ENCODE results near the gene BRIP1. TPM values are rescaled to one million over a fixed set of nuclear protein-coding genes. Genes with fewer than 3 reads are reported as not detected.

The BRIP1 gene
- total RNA-seq, 1 donor from 2014 or later: 6.4 TPM

GRCh38 chr17:61764846-61765245, 98.5 kb downstream of the BRIP1 start:
- Histone ChIP-seq H3K4me3 (ENCODE audit: insufficient read depth, low read depth, low read length) (no peak overlapping the region), H3K4me2 (ENCODE audit: low read length) (no peak overlapping the region), H3K27me3 (ENCODE audit: insufficient read depth, low read length) (no peaks in the 10 kb centered on the region), H3K27ac (ENCODE audit: low read depth, low read length) (no peak overlapping the region), H2AFZ (ENCODE audit: low read depth, low read length) (no peak overlapping the region), H4K20me1 (ENCODE audit: insufficient read depth, low read length) (no peaks in the 10 kb centered on the region), H3K9ac (ENCODE audit: low read length) (no peak overlapping the region), H3K4me1 (ENCODE audit: insufficient read depth, low read length) (no peaks in the 10 kb centered on the region), H3K36me3 (ENCODE audit: insufficient read depth, low read length) (no peaks in the 10 kb centered on the region), H3K79me2 (ENCODE audit: insufficient read depth, low read length) (no peaks in the 10 kb centered on the region), H3K9me3 (ENCODE audit: insufficient read depth, low read depth, low read length) (no peaks in the 10 kb centered on the region)
- DNase-seq (ENCODE audit: low read depth) (no peak), FAIRE-seq (no peak)
- Mint-ChIP-seq H3K27ac (ENCODE audit: unreplicated experiment) (no peak overlapping the region), H3K4me1 (ENCODE audit: low read depth, unreplicated experiment) (no peaks in the 10 kb centered on the region), H3K36me3 (ENCODE audit: low read depth, unreplicated experiment) (peaks cover 5% of the 10 kb centered on the region), H3K27me3 (ENCODE audit: low read depth, unreplicated experiment) (no peaks in the 10 kb centered on the region), H3K4me3 (ENCODE audit: unreplicated experiment) (no peak overlapping the region), H3K9me3 (ENCODE audit: unreplicated experiment) (peaks cover 7% of the 10 kb centered on the region)
- TF ChIP-seq, protein P1, sequence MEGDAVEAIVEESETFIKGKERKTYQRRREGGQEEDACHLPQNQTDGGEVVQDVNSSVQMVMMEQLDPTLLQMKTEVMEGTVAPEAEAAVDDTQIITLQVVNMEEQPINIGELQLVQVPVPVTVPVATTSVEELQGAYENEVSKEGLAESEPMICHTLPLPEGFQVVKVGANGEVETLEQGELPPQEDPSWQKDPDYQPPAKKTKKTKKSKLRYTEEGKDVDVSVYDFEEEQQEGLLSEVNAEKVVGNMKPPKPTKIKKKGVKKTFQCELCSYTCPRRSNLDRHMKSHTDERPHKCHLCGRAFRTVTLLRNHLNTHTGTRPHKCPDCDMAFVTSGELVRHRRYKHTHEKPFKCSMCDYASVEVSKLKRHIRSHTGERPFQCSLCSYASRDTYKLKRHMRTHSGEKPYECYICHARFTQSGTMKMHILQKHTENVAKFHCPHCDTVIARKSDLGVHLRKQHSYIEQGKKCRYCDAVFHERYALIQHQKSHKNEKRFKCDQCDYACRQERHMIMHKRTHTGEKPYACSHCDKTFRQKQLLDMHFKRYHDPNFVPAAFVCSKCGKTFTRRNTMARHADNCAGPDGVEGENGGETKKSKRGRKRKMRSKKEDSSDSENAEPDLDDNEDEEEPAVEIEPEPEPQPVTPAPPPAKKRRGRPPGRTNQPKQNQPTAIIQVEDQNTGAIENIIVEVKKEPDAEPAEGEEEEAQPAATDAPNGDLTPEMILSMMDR (IDR thresholded peaks at IDR 0.05; ENCODE audit: insufficient read depth, low read depth, low read length): no peak
- TF ChIP-seq EZH2 (IDR thresholded peaks at IDR 0.05; ENCODE audit: insufficient read depth, low read length): no peak

DNA sequence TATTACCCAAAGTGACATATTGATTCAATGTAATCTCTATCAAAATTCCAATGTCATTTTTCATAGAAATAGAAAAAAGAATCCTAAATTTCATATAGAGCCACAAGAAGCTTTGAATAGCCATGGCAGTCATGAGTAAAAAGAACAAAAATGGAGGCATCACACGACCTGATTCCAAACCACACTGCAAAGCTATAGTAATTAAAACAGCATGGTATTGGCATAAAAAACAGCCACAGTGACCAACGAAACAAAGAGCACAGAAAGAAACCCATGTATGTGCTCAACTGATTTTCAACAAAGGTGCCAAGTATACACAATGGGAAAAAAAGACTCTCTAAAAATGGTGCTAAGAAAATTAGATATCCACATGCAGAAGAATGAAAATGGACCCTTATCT, 101.5 kb downstream of the BRIP1 start:
- H3K9me3 ChIP-seq (ENCODE audit: insufficient read depth, low read depth, low read length): no peaks in the 10 kb centered on the region
- H4K20me1 ChIP-seq (ENCODE audit: insufficient read depth, low read length): no peaks in the 10 kb centered on the region
- no peaks in the 10 kb centered on the region for H3K79me2 ChIP-seq (ENCODE audit: insufficient read depth, low read length)
- H3K9me3 Mint-ChIP-seq (ENCODE audit: unreplicated experiment): peaks cover 7% of the 10 kb centered on the region
- H3K27me3 Mint-ChIP-seq (ENCODE audit: low read depth, unreplicated experiment): no peaks in the 10 kb centered on the region
- no peaks in the 10 kb centered on the region for H3K27me3 ChIP-seq (ENCODE audit: insufficient read depth, low read length)
- no peak for TF ChIP-seq EZH2 (IDR thresholded peaks at IDR 0.05; ENCODE audit: insufficient read depth, low read length)
- TF ChIP-seq, protein P1 (IDR thresholded peaks at IDR 0.05; ENCODE audit: insufficient read depth, low read depth, low read length): no peak
- FAIRE-seq (no peak), DNase-seq (ENCODE audit: low read depth) (no peak)
- no peak overlapping the region for H2AFZ ChIP-seq (ENCODE audit: low read depth, low read length)
- H3K9ac ChIP-seq (ENCODE audit: low read length): no peak overlapping the region
- H3K36me3 ChIP-seq (ENCODE audit: insufficient read depth, low read length): no peaks in the 10 kb centered on the region
- no peak overlapping the region for H3K27ac Mint-ChIP-seq (ENCODE audit: unreplicated experiment)
- no peaks in the 10 kb centered on the region for H3K4me1 Mint-ChIP-seq (ENCODE audit: low read depth, unreplicated experiment)
- H3K4me2 ChIP-seq (ENCODE audit: low read length): no peak overlapping the region
- H3K4me1 ChIP-seq (ENCODE audit: insufficient read depth, low read length): no peaks in the 10 kb centered on the region
- H3K27ac ChIP-seq (ENCODE audit: low read depth, low read length): no peak overlapping the region
- H3K4me3 ChIP-seq (ENCODE audit: insufficient read depth, low read depth, low read length): no peak overlapping the region
- peaks cover 9% of the 10 kb centered on the region for H3K36me3 Mint-ChIP-seq (ENCODE audit: low read depth, unreplicated experiment)
- H3K4me3 Mint-ChIP-seq (ENCODE audit: unreplicated experiment): no peak overlapping the region

DNA sequence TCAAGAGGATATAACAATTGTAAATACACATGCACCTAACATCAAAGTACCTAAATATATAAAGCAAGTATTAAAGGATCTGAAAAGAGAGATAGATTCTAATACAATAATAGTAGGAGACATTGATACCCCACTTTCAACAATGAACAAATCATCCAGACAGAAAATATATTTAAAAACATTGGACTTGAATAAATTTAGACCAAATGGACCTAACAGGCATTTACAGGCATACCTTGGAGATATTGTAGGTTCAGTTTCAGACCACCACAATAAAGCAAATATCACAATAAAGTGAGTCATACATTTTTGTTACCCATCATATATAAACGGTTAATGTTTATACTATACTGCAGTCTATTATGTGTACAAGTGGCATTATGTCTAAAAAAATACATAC, 104.0 kb downstream of the BRIP1 start:
- H3K4me2 ChIP-seq (ENCODE audit: low read length): no peak overlapping the region
- no peaks in the 10 kb centered on the region for H3K9me3 ChIP-seq (ENCODE audit: insufficient read depth, low read depth, low read length)
- H3K79me2 ChIP-seq (ENCODE audit: insufficient read depth, low read length): no peaks in the 10 kb centered on the region
- H3K27me3 Mint-ChIP-seq (ENCODE audit: low read depth, unreplicated experiment): no peaks in the 10 kb centered on the region
- FAIRE-seq (no peak), DNase-seq (ENCODE audit: low read depth) (no peak)
- no peaks in the 10 kb centered on the region for H3K4me1 ChIP-seq (ENCODE audit: insufficient read depth, low read length)
- no peaks in the 10 kb centered on the region for H4K20me1 ChIP-seq (ENCODE audit: insufficient read depth, low read length)
- no peak for TF ChIP-seq EZH2 (IDR thresholded peaks at IDR 0.05; ENCODE audit: insufficient read depth, low read length)
- TF ChIP-seq, protein P1 (IDR thresholded peaks at IDR 0.05; ENCODE audit: insufficient read depth, low read depth, low read length): no peak
- no peak overlapping the region for H3K9ac ChIP-seq (ENCODE audit: low read length)
- H3K4me3 Mint-ChIP-seq (ENCODE audit: unreplicated experiment): no peak overlapping the region
- no peaks in the 10 kb centered on the region for H3K27me3 ChIP-seq (ENCODE audit: insufficient read depth, low read length)
- H3K36me3 Mint-ChIP-seq (ENCODE audit: low read depth, unreplicated experiment): peaks cover 9% of the 10 kb centered on the region
- H3K27ac ChIP-seq (ENCODE audit: low read depth, low read length): no peak overlapping the region
- no peaks in the 10 kb centered on the region for H3K4me1 Mint-ChIP-seq (ENCODE audit: low read depth, unreplicated experiment)
- no peak overlapping the region for H3K4me3 ChIP-seq (ENCODE audit: insufficient read depth, low read depth, low read length)
- no peak overlapping the region for H3K27ac Mint-ChIP-seq (ENCODE audit: unreplicated experiment)
- peaks cover 7% of the 10 kb centered on the region for H3K9me3 Mint-ChIP-seq (ENCODE audit: unreplicated experiment)
- no peak overlapping the region for H2AFZ ChIP-seq (ENCODE audit: low read depth, low read length)
- no peaks in the 10 kb centered on the region for H3K36me3 ChIP-seq (ENCODE audit: insufficient read depth, low read length)
